ENCODE data around the gene UNC5CL. TPM values are rescaled to one million over a fixed set of nuclear protein-coding genes. Genes with fewer than 3 reads are reported as not detected.

The UNC5CL gene
- polyA plus RNA-seq, 4 donors, result 31.9 to 123 (median 45.3) TPM

DNA sequence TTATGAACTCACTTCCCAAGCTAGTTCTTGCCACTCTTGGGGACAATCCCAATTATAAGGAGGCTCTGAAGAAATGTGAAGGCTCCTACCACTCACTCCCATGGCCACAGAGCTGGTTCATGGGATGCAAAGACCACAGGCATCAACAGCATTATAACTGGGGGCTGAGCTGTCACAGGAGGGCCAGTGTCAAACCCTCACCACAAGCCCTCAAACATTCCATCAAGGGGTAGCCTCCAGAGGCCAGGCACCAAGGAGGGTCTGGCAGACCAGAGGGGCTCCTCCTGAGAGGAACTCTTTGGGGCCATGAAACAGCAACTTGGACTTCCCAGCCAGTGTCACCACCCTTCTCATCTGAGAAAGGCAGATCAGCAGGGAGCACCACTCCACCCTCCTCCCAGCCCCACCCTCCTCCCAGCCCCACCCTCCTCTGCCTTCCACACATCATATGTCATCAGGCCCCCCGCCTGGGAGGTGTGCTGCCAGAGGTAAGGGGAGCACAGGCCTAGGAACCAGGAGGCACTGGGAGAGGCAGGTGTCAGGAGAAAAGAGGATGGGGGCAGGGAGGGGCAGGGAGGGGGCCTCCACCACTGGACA is 2.0 kb upstream of the UNC5CL start:
- no peaks in the 10 kb centered on the region for H3K27me3 ChIP-seq (ENCODE audit: control insufficient read depth in 3 of 3, insufficient read depth in 3 of 3, low read length in 3 of 3)
- no peaks in the 10 kb centered on the region for H3K9me3 ChIP-seq (ENCODE audit: control insufficient read depth in 2 of 2, insufficient read depth in 1 of 2, low read depth in 1 of 2, low read length in 1 of 2)
- no peak for DNase-seq
- 22 to 63% (median 50%) methylated on average over 1 of the region's 1 CpG for WGBS, 3 donors
- peaks cover 0 to 53% (median 3%) of the 10 kb centered on the region in 3 donors for H3K4me1 ChIP-seq (ENCODE audit: control insufficient read depth in 3 of 3, insufficient read depth in 2 of 3, low read depth in 1 of 3, low read length in 2 of 3)
- peak overlapping the region; percentile 88 to 99 (median 94) for H3K27ac ChIP-seq (ENCODE audit: low read depth in 1 of 3, low read length in 2 of 3)
- peak overlapping the region in 1 of 3 donors; percentile 9 for H3K4me3 ChIP-seq (ENCODE audit: low read depth in 1 of 3, low read length in 3 of 3)
- H3K36me3 ChIP-seq (ENCODE audit: control insufficient read depth in 3 of 3, insufficient read depth in 2 of 3, low read depth in 1 of 3, low read length in 3 of 3), result peaks cover 0 to 21% (median 0%) of the 10 kb centered on the region in 3 donors
- FAIRE-seq, result no peak

DNA sequence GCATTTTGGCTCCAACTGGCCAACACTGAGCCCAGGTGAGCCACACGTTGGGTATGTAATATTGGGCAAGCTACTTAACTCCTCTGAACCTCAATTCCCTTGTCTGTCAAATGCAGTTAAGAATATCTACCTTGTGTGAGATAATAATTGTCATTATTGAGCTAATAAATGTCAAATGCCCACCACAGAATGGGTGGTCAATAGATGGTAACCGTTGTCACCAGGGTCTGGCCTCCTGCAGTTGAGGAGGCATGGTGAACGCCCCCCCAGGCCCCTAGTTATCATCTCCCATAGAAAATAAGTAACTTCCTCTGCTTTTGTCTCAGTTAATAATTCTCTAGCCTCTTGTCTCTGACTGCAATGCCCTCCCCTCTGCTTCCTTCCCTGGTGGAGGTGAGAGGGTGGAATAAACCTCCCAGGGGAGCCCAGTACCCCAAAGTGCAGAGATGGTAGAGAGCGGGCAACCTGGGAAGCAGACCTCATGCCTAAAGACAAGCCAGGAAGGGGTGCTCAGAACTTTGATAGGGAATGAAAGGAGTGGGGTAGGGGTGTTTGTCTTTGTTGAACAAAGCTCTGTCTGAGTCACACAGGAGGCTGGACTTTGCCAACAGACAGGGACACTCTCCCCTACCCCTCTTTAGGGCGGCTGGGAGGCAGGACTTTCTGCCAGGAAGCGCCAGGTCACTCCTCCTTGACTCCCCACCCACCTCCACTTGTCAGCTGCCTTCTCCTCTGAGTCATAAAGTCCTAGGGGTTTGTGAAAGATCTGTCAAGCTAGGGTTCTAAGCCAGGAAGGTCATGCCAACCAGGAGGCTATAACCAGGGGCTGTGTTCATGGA is 1.3 kb upstream of the UNC5CL start:
- H3K27me3 ChIP-seq (ENCODE audit: control insufficient read depth in 3 of 3, insufficient read depth in 3 of 3, low read length in 3 of 3), result no peaks in the 10 kb centered on the region
- DNase-seq (peak; percentile 95 to 96), FAIRE-seq (no peak)
- H3K36me3 ChIP-seq (ENCODE audit: control insufficient read depth in 3 of 3, insufficient read depth in 2 of 3, low read depth in 1 of 3, low read length in 3 of 3), result peaks cover 0 to 24% (median 0%) of the 10 kb centered on the region in 3 donors
- peak overlapping the region in 2 of 3 donors; percentile 9 to 14 for H3K4me3 ChIP-seq (ENCODE audit: low read depth in 1 of 3, low read length in 3 of 3)
- no peaks in the 10 kb centered on the region for H3K9me3 ChIP-seq (ENCODE audit: control insufficient read depth in 2 of 2, insufficient read depth in 1 of 2, low read depth in 1 of 2, low read length in 1 of 2)
- 13 to 53% (median 24%) methylated on average over 6 of the region's 6 CpGs for WGBS, 3 donors
- peak overlapping the region; percentile 88 to 99 (median 94) for H3K27ac ChIP-seq (ENCODE audit: low read depth in 1 of 3, low read length in 2 of 3)
- peaks cover 0 to 51% (median 3%) of the 10 kb centered on the region in 3 donors for H3K4me1 ChIP-seq (ENCODE audit: control insufficient read depth in 3 of 3, insufficient read depth in 2 of 3, low read depth in 1 of 3, low read length in 2 of 3)

DNA sequence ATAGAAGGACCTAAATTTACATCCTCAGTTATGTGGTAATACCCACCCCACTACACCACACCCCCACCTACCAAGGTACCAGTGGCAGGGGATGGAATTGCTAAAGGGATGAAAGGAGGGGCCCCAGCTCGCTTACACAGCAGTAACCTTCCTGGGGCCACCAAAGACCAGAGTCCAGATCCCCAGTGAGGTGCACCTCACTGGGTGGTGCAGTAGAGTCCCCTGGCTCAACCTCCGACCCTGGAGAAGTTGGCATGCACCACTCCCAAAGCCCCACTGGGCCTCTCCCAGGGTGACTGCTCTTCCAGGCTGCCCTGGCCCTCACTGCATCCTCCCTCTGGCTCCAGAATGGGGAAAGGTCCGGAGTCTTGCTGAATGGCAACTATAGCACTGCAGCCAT is 816 bp downstream of the UNC5CL start:
- FAIRE-seq (no peak), DNase-seq (peak; percentile 46 to 77)
- Histone ChIP-seq H3K27me3 (ENCODE audit: control insufficient read depth in 3 of 3, insufficient read depth in 3 of 3, low read length in 3 of 3) (no peaks in the 10 kb centered on the region), H3K36me3 (ENCODE audit: control insufficient read depth in 3 of 3, insufficient read depth in 2 of 3, low read depth in 1 of 3, low read length in 3 of 3) (peaks cover 0 to 37% (median 3%) of the 10 kb centered on the region in 3 donors), H3K27ac (ENCODE audit: low read depth in 1 of 3, low read length in 2 of 3) (peak overlapping the region; percentile 4 to 99 (median 88)), H3K4me3 (ENCODE audit: low read depth in 1 of 3, low read length in 3 of 3) (peak overlapping the region in 2 of 3 donors; percentile 77 to 79), H3K4me1 (ENCODE audit: control insufficient read depth in 3 of 3, insufficient read depth in 2 of 3, low read depth in 1 of 3, low read length in 2 of 3) (peaks cover 0 to 51% (median 3%) of the 10 kb centered on the region in 3 donors), H3K9me3 (ENCODE audit: control insufficient read depth in 2 of 2, insufficient read depth in 1 of 2, low read depth in 1 of 2, low read length in 1 of 2) (no peaks in the 10 kb centered on the region)
- 37 to 65% (median 44%) methylated on average over 3 of the region's 3 CpGs for WGBS, 3 donors

DNA sequence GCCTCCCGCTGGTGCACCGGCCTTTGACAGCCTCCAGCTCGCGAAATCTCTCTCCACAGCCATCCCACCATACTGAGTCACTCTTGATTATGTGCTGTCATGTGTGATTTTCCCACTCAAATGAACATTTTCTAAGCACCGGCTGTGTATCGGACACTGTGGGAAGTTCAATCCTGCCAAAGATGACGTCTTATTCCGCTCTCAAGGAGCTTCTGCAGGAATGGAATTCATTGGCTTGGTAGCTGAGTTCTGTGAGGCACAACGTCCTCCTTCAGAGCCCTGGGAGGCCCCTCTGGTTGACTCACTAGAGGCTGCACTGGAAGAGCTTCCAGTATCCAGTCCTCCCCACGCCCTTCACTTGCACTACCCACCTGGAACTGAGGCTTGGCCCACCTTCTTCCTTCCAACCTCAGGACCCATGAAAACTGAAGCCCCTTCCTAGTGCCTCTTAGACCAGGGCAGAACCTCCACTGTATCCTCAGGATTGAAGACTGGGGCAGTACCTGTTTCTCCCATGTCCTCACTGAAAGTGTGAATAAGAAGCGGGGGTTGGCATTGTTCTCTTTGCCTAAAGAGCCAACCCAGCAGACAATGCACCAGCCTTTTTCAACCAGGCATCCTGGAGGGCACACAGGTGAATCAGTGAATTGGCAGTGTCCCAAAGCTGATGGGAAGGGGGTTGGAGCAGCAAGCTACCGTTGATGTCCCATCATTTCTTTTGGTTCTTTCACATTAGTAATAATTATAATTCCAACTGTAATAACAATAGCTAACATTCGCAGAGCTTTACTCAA is 1.7 kb downstream of the UNC5CL start:
- H3K9me3 ChIP-seq (ENCODE audit: control insufficient read depth in 2 of 2, insufficient read depth in 1 of 2, low read depth in 1 of 2, low read length in 1 of 2), result no peaks in the 10 kb centered on the region
- FAIRE-seq (no peak), DNase-seq (no peak)
- 73 to 79% (median 76%) methylated on average over 13 of the region's 13 CpGs for WGBS, 3 donors
- H3K4me1 ChIP-seq (ENCODE audit: control insufficient read depth in 3 of 3, insufficient read depth in 2 of 3, low read depth in 1 of 3, low read length in 2 of 3), result peaks cover 0 to 47% (median 3%) of the 10 kb centered on the region in 3 donors
- peak overlapping the region in 2 of 3 donors; percentile 77 to 79 for H3K4me3 ChIP-seq (ENCODE audit: low read depth in 1 of 3, low read length in 3 of 3)
- H3K27ac ChIP-seq (ENCODE audit: low read depth in 1 of 3, low read length in 2 of 3), result peak overlapping the region in 1 of 3 donors; percentile 99
- H3K36me3 ChIP-seq (ENCODE audit: control insufficient read depth in 3 of 3, insufficient read depth in 2 of 3, low read depth in 1 of 3, low read length in 3 of 3), result peaks cover 0 to 46% (median 4%) of the 10 kb centered on the region in 3 donors
- no peaks in the 10 kb centered on the region for H3K27me3 ChIP-seq (ENCODE audit: control insufficient read depth in 3 of 3, insufficient read depth in 3 of 3, low read length in 3 of 3)

DNA sequence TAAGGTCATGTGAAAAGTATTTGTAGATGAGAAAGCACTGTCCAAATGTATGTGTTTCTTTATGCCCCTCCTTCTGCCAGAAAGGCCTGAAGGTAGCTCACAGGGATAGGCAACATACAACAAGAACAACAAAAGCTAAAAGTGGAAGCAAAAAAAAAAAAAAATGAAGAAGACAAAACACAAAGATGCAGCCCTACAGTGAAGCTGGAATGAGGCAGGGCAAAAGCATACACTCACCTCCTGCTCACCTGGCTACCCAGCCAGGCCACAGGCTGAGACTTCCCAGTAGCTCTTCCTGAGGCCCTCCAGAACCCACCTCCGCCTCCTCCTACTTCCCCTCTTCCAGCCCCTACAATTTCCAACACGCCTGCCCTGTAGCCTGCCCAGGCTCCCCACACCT is 2.4 kb downstream of the UNC5CL start:
- WGBS, 3 donors, result 67 to 92% (median 79%) methylated on average over 2 of the region's 2 CpGs
- peak overlapping the region in 2 of 3 donors; percentile 77 to 79 for H3K4me3 ChIP-seq (ENCODE audit: low read depth in 1 of 3, low read length in 3 of 3)
- H3K4me1 ChIP-seq (ENCODE audit: control insufficient read depth in 3 of 3, insufficient read depth in 2 of 3, low read depth in 1 of 3, low read length in 2 of 3), result peaks cover 0 to 45% (median 3%) of the 10 kb centered on the region in 3 donors
- H3K27me3 ChIP-seq (ENCODE audit: control insufficient read depth in 3 of 3, insufficient read depth in 3 of 3, low read length in 3 of 3), result no peaks in the 10 kb centered on the region
- H3K27ac ChIP-seq (ENCODE audit: low read depth in 1 of 3, low read length in 2 of 3), result peak overlapping the region in 1 of 3 donors; percentile 99
- DNase-seq, result no peak
- no peak for FAIRE-seq
- H3K9me3 ChIP-seq (ENCODE audit: control insufficient read depth in 2 of 2, insufficient read depth in 1 of 2, low read depth in 1 of 2, low read length in 1 of 2), result no peaks in the 10 kb centered on the region
- peaks cover 0 to 53% (median 4%) of the 10 kb centered on the region in 3 donors for H3K36me3 ChIP-seq (ENCODE audit: control insufficient read depth in 3 of 3, insufficient read depth in 2 of 3, low read depth in 1 of 3, low read length in 3 of 3)

DNA sequence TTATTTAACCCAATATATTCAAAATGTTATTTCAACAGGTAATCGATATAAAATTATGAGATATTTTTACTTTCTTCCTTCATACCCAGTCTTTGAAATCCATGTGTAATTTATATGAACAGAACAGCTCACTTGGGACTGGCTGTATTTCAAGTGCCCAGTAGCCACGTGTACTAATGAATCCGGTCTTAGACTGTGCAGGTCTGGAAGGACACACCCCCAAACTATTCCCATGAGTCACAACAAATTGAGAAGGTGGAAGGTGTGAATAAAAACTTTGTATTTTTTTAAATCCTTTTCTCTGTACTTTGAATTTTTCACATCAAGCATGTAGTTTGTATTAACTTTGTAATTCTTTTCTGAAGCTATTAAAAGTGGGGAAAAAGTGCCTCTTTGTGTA is 2.8 kb downstream of the UNC5CL start:
- Histone ChIP-seq H3K9me3 (ENCODE audit: control insufficient read depth in 2 of 2, insufficient read depth in 1 of 2, low read depth in 1 of 2, low read length in 1 of 2) (no peaks in the 10 kb centered on the region), H3K36me3 (ENCODE audit: control insufficient read depth in 3 of 3, insufficient read depth in 2 of 3, low read depth in 1 of 3, low read length in 3 of 3) (peaks cover 0 to 56% (median 4%) of the 10 kb centered on the region in 3 donors), H3K27me3 (ENCODE audit: control insufficient read depth in 3 of 3, insufficient read depth in 3 of 3, low read length in 3 of 3) (no peaks in the 10 kb centered on the region), H3K27ac (ENCODE audit: low read depth in 1 of 3, low read length in 2 of 3) (no peak overlapping the region), H3K4me3 (ENCODE audit: low read depth in 1 of 3, low read length in 3 of 3) (peak overlapping the region in 1 of 3 donors; percentile 79), H3K4me1 (ENCODE audit: control insufficient read depth in 3 of 3, insufficient read depth in 2 of 3, low read depth in 1 of 3, low read length in 2 of 3) (peaks cover 0 to 42% (median 3%) of the 10 kb centered on the region in 3 donors)
- DNase-seq (peak in 1 of 2 donors; percentile 61), FAIRE-seq (peak; percentile 5)
- WGBS, 3 donors, result 34 to 62% (median 37%) methylated on average over 3 of the region's 3 CpGs

DNA sequence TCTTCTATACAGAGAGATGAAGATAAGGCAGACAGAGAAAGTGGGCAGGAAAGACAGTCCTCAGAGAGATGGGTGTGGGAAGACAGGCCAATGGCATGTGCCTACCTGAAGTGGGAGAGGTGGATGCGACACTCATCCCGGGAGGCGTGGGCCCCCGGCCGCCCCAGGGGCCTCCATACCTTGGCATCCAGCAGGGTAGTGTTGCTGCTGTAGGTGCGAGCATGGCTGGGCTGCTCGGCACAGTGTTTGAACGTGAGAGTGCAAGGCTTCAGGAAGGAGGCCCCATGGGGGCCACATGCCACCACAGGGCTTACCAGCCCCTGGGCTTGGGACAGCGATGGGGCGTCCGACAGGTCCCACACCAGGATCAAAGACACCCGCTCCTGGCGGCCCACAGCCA is 5.2 kb downstream of the UNC5CL start:
- 91 to 94% (median 93%) methylated on average over 13 of the region's 13 CpGs for WGBS, 3 donors
- peaks cover 0 to 77% (median 12%) of the 10 kb centered on the region in 3 donors for H3K36me3 ChIP-seq (ENCODE audit: control insufficient read depth in 3 of 3, insufficient read depth in 2 of 3, low read depth in 1 of 3, low read length in 3 of 3)

DNA sequence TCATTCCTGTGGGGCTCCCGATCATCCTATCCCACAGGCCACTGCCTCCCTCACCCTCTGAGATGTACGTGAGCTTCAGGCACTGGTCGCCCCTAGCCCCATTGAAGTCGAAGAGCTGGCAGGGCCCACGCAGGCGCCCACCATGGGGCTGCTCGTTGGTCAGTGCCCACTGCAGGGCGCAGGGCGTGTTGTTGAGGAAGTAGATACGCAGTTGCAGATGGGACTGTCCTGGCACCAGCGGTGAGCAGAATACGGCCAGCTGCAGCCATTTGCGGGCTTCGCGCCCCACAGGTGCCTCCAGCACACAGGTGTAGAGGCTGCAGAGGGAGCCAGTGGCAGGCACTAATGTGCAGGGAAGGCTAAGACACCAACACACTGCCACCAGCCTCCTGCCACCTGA is 6.2 kb downstream of the UNC5CL start:
- Histone ChIP-seq H3K4me3 (ENCODE audit: low read depth in 1 of 3, low read length in 3 of 3) (no peak overlapping the region), H3K27ac (ENCODE audit: low read depth in 1 of 3, low read length in 2 of 3) (no peak overlapping the region), H3K9me3 (ENCODE audit: control insufficient read depth in 2 of 2, insufficient read depth in 1 of 2, low read depth in 1 of 2, low read length in 1 of 2) (no peaks in the 10 kb centered on the region), H3K36me3 (ENCODE audit: control insufficient read depth in 3 of 3, insufficient read depth in 2 of 3, low read depth in 1 of 3, low read length in 3 of 3) (peaks cover 0 to 84% (median 17%) of the 10 kb centered on the region in 3 donors), H3K4me1 (ENCODE audit: control insufficient read depth in 3 of 3, insufficient read depth in 2 of 3, low read depth in 1 of 3, low read length in 2 of 3) (peaks cover 0 to 42% (median 2%) of the 10 kb centered on the region in 3 donors), H3K27me3 (ENCODE audit: control insufficient read depth in 3 of 3, insufficient read depth in 3 of 3, low read length in 3 of 3) (no peaks in the 10 kb centered on the region)
- FAIRE-seq (no peak), DNase-seq (no peak)
- 94 to 96% (median 95%) methylated on average over 15 of the region's 15 CpGs for WGBS, 3 donors

More for the DNA sequence above, 5.2 kb downstream of the UNC5CL start:
- FAIRE-seq, result no peak
- Histone ChIP-seq H3K4me1 (ENCODE audit: control insufficient read depth in 3 of 3, insufficient read depth in 2 of 3, low read depth in 1 of 3, low read length in 2 of 3) (peaks cover 0 to 35% (median under 1%) of the 10 kb centered on the region in 3 donors), H3K9me3 (ENCODE audit: control insufficient read depth in 2 of 2, insufficient read depth in 1 of 2, low read depth in 1 of 2, low read length in 1 of 2) (no peaks in the 10 kb centered on the region), H3K27me3 (ENCODE audit: control insufficient read depth in 3 of 3, insufficient read depth in 3 of 3, low read length in 3 of 3) (no peaks in the 10 kb centered on the region), H3K4me3 (ENCODE audit: low read depth in 1 of 3, low read length in 3 of 3) (no peak overlapping the region), H3K27ac (ENCODE audit: low read depth in 1 of 3, low read length in 2 of 3) (no peak overlapping the region)
- DNase-seq, result no peak
